ENCODE measurements around the gene KRTAP4-11.
"Not testable (repeated sequence)": the region's sequence is repeated elsewhere in the genome, so short reads cannot be mapped to it uniquely, and the experiment has no call there.

KRTAP4-11 gene

DNA sequence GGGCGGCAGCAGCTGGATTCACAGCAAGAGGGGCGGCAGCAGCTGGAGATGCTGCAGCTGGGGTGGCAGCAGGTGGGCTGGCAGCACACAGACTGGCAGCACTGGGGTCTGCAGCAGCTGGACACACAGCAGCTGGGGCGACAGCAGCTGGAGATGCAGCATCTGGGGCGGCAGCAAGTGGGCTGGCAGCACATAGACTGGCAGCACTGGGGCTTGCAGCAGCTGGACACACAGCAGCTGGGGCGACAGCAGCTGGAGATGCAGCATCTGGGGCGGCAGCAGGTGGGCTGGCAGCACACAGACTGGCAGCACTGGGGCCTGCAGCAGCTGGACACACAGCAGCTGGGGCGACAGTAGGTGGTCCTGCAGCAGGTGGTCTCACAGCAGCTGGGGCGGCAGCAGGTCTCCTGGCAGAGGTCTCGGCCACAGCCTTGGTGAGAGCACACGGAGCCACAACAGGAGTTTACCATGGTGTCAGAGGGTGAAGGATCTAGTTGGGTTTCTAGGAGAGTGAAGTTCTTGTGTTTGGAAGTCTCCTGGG lies at the start of gene KRTAP4-11:
Gene KRTAP4-11 (minus strand): TSS at position 528 of the 541 bp plus-strand sequence. CDS start 58 bp downstream, at position 470.
- POLR2A ChIA-PET; CTCF ChIA-PET; H3K4me3 ChIP-seq (ENCODE audit: low read depth, low read length); DNase-seq (ENCODE audit: low read depth, low spot score): not testable (repeated sequence)

DNA sequence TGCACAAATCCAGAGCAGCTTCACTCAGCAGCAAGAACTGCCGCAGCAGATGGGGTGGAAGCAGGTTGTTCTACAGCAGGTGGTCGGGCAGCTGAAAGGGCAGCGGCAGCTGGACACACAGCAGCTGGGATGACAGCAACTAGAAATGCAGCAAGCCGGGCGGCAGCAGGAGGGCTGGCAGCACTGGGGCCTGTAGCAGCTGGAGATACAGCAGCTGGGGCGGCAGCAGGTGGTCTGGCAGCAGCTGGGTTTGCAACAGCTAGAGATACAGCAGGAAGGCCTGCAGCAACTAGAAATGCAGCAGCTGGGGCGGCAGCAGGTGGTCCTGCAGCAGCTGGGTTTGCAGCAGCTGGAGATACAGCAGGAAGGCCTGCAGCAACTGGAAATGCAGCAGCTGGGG lies 49.4 kb upstream of the KRTAP4-11 start:
- POLR2A ChIA-PET: no interaction called here
- no peak for DNase-seq (ENCODE audit: low read depth, low spot score)
- TF ChIP-seq, protein P1, sequence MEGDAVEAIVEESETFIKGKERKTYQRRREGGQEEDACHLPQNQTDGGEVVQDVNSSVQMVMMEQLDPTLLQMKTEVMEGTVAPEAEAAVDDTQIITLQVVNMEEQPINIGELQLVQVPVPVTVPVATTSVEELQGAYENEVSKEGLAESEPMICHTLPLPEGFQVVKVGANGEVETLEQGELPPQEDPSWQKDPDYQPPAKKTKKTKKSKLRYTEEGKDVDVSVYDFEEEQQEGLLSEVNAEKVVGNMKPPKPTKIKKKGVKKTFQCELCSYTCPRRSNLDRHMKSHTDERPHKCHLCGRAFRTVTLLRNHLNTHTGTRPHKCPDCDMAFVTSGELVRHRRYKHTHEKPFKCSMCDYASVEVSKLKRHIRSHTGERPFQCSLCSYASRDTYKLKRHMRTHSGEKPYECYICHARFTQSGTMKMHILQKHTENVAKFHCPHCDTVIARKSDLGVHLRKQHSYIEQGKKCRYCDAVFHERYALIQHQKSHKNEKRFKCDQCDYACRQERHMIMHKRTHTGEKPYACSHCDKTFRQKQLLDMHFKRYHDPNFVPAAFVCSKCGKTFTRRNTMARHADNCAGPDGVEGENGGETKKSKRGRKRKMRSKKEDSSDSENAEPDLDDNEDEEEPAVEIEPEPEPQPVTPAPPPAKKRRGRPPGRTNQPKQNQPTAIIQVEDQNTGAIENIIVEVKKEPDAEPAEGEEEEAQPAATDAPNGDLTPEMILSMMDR (IDR thresholded peaks at IDR 0.05; ENCODE audit: insufficient read depth, low read length, missing control alignments): no peak
- CTCF ChIA-PET: no interaction called here
- H3K4me3 ChIP-seq (ENCODE audit: low read depth, low read length): no peak overlapping the region

DNA sequence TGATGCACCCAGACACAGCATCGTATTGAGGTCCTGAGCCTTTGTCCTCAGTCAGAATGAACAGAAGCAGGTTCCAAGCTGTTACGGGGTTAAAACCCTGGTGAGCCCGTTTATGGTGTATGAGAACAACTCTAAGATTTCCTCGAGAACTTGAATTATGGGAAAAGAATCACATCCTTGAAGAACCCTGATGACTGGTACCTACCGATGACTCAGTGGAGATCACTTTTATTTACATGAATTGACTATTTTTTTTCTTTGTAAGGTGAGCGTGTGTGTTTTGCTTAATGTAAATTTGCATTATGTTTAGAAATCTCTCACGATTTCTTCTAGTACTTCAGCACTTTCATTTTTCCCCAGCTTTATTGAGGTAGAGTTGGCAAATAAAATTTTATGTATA lies 45.7 kb upstream of the KRTAP4-11 start:
- ChIA-PET POLR2A (no interaction called here), CTCF (no interaction called here)
- no peak overlapping the region for H3K4me3 ChIP-seq (ENCODE audit: low read depth, low read length)
- no peak for DNase-seq (ENCODE audit: low read depth, low spot score)
- TF ChIP-seq, protein P1 (IDR thresholded peaks at IDR 0.05; ENCODE audit: insufficient read depth, low read length, missing control alignments): no peak

DNA sequence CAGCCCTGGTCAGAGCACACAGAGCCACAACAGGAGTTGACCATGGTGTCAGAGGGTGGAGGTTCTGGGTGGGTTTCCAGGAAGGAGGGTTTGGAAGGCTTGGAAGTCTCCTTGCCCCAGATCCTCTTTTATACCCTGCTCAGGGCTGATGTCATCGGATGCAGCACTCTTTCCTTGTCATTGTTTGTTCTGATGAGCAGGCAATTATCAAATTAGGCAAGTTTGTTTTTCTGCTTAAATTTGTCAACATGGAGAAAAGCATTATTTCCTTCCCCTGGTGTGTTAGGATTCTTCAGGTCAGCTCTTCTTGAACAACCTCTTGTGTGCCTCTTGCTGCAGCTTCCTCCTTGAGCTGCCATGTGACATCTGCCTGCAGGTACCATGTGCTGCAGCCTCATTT lies 42.5 kb upstream of the KRTAP4-11 start, which contains the start of gene KRTAP4-4:
Gene KRTAP4-4 (minus strand): TSS at position 101 of the 400 bp plus-strand sequence. CDS start 57 bp downstream, at position 44.
- TF ChIP-seq, protein P1 (IDR thresholded peaks at IDR 0.05; ENCODE audit: insufficient read depth, low read length, missing control alignments): no peak
- no peak for DNase-seq (ENCODE audit: low read depth, low spot score)
- H3K4me3 ChIP-seq (ENCODE audit: low read depth, low read length): no peak within 1 kb of the TSS
- ChIA-PET CTCF (no interaction called here), POLR2A (no interaction called here)

DNA sequence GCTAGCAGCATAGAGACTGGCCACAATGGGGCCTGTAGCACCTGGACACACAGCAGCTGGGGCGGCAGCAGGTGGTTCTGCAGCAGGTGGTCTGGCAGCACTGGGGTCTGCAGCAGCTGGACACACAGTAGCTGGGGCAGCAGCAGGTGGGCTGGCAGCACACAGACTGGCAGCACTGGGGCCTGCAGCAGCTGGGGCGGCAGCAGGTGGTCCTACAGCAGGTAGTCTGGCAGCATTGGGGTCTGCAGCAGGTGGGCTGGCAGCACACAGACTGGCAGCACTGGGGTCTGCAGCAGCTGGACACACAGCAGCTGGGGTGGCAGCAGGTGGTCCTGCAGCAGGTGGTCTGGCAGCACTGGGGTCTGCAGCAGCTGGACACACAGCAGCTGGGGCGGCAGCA lies 42.0 kb upstream of the KRTAP4-11 start:
- POLR2A ChIA-PET; H3K4me3 ChIP-seq (ENCODE audit: low read depth, low read length); DNase-seq (ENCODE audit: low read depth, low spot score): not testable (repeated sequence)
- CTCF ChIA-PET: interaction anchor here (1.2 to 1.3 kb wide), 2 partner anchors 13 to 25 kb away, joined by 4 read pairs; partner anchors contain the start of gene KRTAP4-1

DNA sequence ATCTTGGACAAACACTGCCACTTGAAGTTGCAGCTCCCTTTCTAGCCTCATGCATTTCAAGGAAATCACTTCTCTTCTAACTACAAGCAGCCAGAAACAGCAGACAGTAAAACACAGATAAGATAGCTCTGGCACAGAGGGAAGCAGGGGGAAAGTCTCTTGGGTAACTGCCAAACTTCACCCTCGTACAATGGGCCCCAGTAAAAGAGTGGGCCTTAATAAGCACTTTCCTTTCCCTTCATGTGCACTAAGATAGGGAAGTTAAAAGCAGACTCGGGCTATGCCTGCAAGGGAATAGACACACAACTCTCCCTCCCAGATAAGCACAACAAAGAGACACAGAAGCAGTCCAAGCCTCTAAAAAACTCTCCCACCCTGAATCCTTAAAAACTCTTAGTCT lies 35.7 kb upstream of the KRTAP4-11 start:
- no peak overlapping the region for H3K4me3 ChIP-seq (ENCODE audit: low read depth, low read length)
- CTCF ChIA-PET: no interaction called here
- TF ChIP-seq, protein P1 (IDR thresholded peaks at IDR 0.05; ENCODE audit: insufficient read depth, low read length, missing control alignments): no peak
- no peak for DNase-seq (ENCODE audit: low read depth, low spot score)
- POLR2A ChIA-PET: no interaction called here

DNA sequence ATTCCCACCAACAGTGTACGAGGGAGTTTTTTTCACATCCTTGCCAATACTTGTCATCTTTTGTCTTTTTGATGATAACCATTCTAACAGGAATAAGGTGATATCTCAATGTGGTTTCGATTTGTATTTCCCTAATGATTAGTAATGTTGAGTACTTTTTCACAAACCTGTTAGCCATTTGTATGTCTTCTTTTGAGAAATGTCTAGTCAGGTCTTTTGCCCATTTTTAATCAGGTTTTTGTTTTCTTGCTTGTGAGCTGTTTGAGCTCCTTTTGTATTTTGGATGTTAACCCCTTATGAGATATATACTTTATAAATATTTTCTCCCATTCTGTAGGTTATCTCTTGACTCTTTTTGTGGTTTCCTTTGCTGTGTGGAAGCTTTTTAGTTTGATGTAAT lies 33.4 kb upstream of the KRTAP4-11 start:
- ChIA-PET POLR2A (no interaction called here), CTCF (no interaction called here)
- DNase-seq (ENCODE audit: low read depth, low spot score): no peak
- TF ChIP-seq, protein P1 (IDR thresholded peaks at IDR 0.05; ENCODE audit: insufficient read depth, low read length, missing control alignments): no peak
- H3K4me3 ChIP-seq (ENCODE audit: low read depth, low read length): no peak overlapping the region

All from AG04449 (cell line).